Kidney epithelial cell (primary cell): ENCODE results near the gene SIAH1. TPM values are rescaled to one million over a fixed set of nuclear protein-coding genes. Genes with fewer than 3 reads are reported as not detected.
A peak's percentile ranks its signal among the peaks of the same experiment; 100 is the strongest.
"Not testable (repeated sequence)": the region's sequence is repeated elsewhere in the genome, so short reads cannot be mapped to it uniquely, and the experiment has no call there.

ENCODE experiments used
- DNase-seq: peaks from one replicate; pipeline ENCODE4 v3.0.0-alpha.2; 2010; ENCODE audit warnings: low read depth
- H3K27me3 ChIP-seq: 2 replicates; pipeline ENCODE4 v1.6.0; 2011; ENCODE audit warnings: low read length; ENCODE audit not compliant: control insufficient read depth, insufficient read depth
- H3K36me3 ChIP-seq: 2 replicates; pipeline ENCODE4 v1.5.1; 2011; ENCODE audit warnings: low read length; ENCODE audit not compliant: control insufficient read depth, insufficient read depth
- H3K4me3 ChIP-seq: 2 replicates; pipeline ENCODE4 v1.5.1; 2011; ENCODE audit warnings: low read depth, mild to moderate bottlenecking, control low read depth, low read length
- CTCF ChIP-seq: IDR thresholded peaks from 2 replicates; pipeline ENCODE4 v1.5.1; 2011; ENCODE audit warnings: mild to moderate bottlenecking, moderate library complexity, low read length, control low read depth, inconsistent platforms; ENCODE audit not compliant: insufficient read depth, poor library complexity, severe bottlenecking
- total RNA-seq: library from RNA; depleted of rRNA; stranded (reverse); fragments of >200 nt; gene quantifications from 2 replicates; pipeline ENCODE4 v1.2.3, GENCODE V29; 2015

SIAH1 gene
- total RNA-seq, 1 donor from 2014 or later: 30.3 TPM

GRCh38 chr16:48317614-48318315 lies 67.4 kb downstream of the SIAH1 start:
- no peaks in the 10 kb centered on the region for H3K36me3 ChIP-seq
- no peaks in the 10 kb centered on the region for H3K27me3 ChIP-seq
- no peak overlapping the region for H3K4me3 ChIP-seq
- DNase-seq: peak; percentile 23
- TF ChIP-seq CTCF: no peak

GRCh38 chr16:48317026-48317425 lies 68.2 kb downstream of the SIAH1 start:
- Histone ChIP-seq H3K4me3 (no peak overlapping the region), H3K36me3 (no peaks in the 10 kb centered on the region), H3K27me3 (no peaks in the 10 kb centered on the region)
- no peak for TF ChIP-seq CTCF
- no peak for DNase-seq

- not testable (repeated sequence) for H3K27me3 ChIP-seq, H3K36me3 ChIP-seq, DNase-seq, H3K4me3 ChIP-seq
Measured at GRCh38 chr16:48313905-48314304, 71.3 kb downstream of the SIAH1 start.

- no peaks in the 10 kb centered on the region for H3K27me3 ChIP-seq
- H3K36me3 ChIP-seq: no peaks in the 10 kb centered on the region
- no peak for DNase-seq
- no peak for TF ChIP-seq CTCF
- no peak overlapping the region for H3K4me3 ChIP-seq
Measured at GRCh38 chr16:48310908-48311641, 74.1 kb downstream of the SIAH1 start.

Other genes starting within 250 kb of the SIAH1 start
- gene ABCC12, start 229.4 kb downstream of the SIAH1 start, total RNA-seq: not detected in 2 replicates
- gene LONP2, start 141.1 kb downstream of the SIAH1 start, total RNA-seq: 29.1 and 36.2 TPM in 2 replicates
- gene ABCC11, start 137.9 kb downstream of the SIAH1 start, total RNA-seq: not detected in 2 replicates
- 20.7 and 25.9 TPM in 2 replicates for gene N4BP1, start 224.8 kb upstream of the SIAH1 start, total RNA-seq